Prostate gland (tissue), 2 donors: ENCODE results near the gene SLC9B1. TPM values are rescaled to one million over a fixed set of nuclear protein-coding genes. Genes with fewer than 3 reads are reported as not detected.
"Not testable (repeated sequence)": the region's sequence is repeated elsewhere in the genome, so short reads cannot be mapped to it uniquely, and the experiment has no call there.

Experiments used
- DNase-seq: peaks from one replicate; pipeline ENCODE4 v3.0.0-alpha.2; 2019; ENCODE audit warnings: low spot score
- H3K27ac ChIP-seq, 2 donors: fragments of 200-600 bp; sonication (generic); 2 replicates each; pipeline ENCODE4 v1.5.1; 2017 to 2019
- H3K27me3 ChIP-seq: fragments of 200-600 bp; sonication (generic); replicated peaks from 2 replicates; pipeline ENCODE4 v1.5.1; 2019; ENCODE audit not compliant: insufficient read depth
- H3K36me3 ChIP-seq, 2 donors: fragments of 200-600 bp; sonication (generic); 1 replicate in 1 of 2; 2 replicates in 1 of 2; pipeline versions ENCODE4 v1.5.1 to v1.8.1; 2017 to 2019
- H3K4me1 ChIP-seq: fragments of 200-600 bp; sonication (generic); replicated peaks from 2 replicates; pipeline ENCODE4 v1.5.1; 2019
- H3K4me3 ChIP-seq, 2 donors: fragments of 200-600 bp; sonication (generic); 2 replicates each; pipeline ENCODE4 v1.5.1; 2017 to 2019
- H3K9me3 ChIP-seq: fragments of 200-600 bp; sonication (generic); 2 replicates; pipeline ENCODE4 v1.5.1; 2017
- CTCF ChIP-seq, 4 experiments: fragments of 200-600 bp in 2 of 4; fragments of 450-650 bp in 2 of 4; sonication (generic) in 2 of 4; IDR thresholded peaks; 1 replicate in 3 of 4; 2 replicates in 1 of 4; pipeline ENCODE4 v1.5.1; 2016 to 2019; ENCODE audit warnings: antibody characterized with exemption in 4 of 4, mild to moderate bottlenecking in 2 of 4, moderate library complexity in 2 of 4
- POLR2A ChIP-seq: fragments of 450-650 bp; IDR thresholded peaks from one replicate; pipeline ENCODE4 v1.6.1; 2016; ENCODE audit warnings: antibody characterized with exemption, mild to moderate bottlenecking
- POLR2AphosphoS5 ChIP-seq: sonication (generic); formaldehyde crosslinking; IDR thresholded peaks from one replicate; pipeline ENCODE4 v1.6.1; 2017; ENCODE audit warnings: antibody characterized with exemption
- WGBS: methylation state at CpG from one replicate; pipeline ENCODE4 v1.1.5; 2018; 5-methylcytosine and 5-hydroxymethylcytosine counted together
- intact Hi-C: fragments of 100-400 bp; cut with DNase I; formaldehyde crosslinking; loops from one replicate; pipeline ENCODE4 v1.14.2; 2022
- total RNA-seq, 2 donors: library from RNA; depleted of rRNA; stranded (reverse); fragments of >200 nt; gene quantifications; one replicate each; pipeline ENCODE4 v1.1.0, GENCODE V29; 2016

The SLC9B1 gene
- total RNA-seq, 2 donors from 2014 or later: 9.3 TPM; not detected in 1

GRCh38 chr4:102918859-102919258 is 100.6 kb downstream of the SLC9B1 start:
- WGBS: 93% methylated on average over 3 of the region's 3 CpGs
- H3K36me3 ChIP-seq: no peaks in the 10 kb centered on the region
- no peak for DNase-seq
- H3K4me3 ChIP-seq: no peak overlapping the region
- no peaks in the 10 kb centered on the region for H3K27me3 ChIP-seq
- intact Hi-C loops: no loop called here
- TF ChIP-seq POLR2A (no peak), CTCF (IDR thresholded peaks at IDR 0.05) (no peak), POLR2AphosphoS5 (no peak)
- no peak overlapping the region for H3K27ac ChIP-seq
- no peaks in the 10 kb centered on the region for H3K4me1 ChIP-seq
- H3K9me3 ChIP-seq: no peaks in the 10 kb centered on the region

- H3K4me1 ChIP-seq: no peaks in the 10 kb centered on the region
- no peak overlapping the region for H3K27ac ChIP-seq
- H3K9me3 ChIP-seq: no peaks in the 10 kb centered on the region
- H3K27me3 ChIP-seq: no peaks in the 10 kb centered on the region
- H3K4me3 ChIP-seq: no peak overlapping the region
- DNase-seq: no peak
- TF ChIP-seq POLR2AphosphoS5 (no peak), CTCF (IDR thresholded peaks at IDR 0.05) (no peak), POLR2A (no peak)
- WGBS: 74% methylated on average over 2 of the region's 2 CpGs
- intact Hi-C loops: no loop called here
- no peaks in the 10 kb centered on the region for H3K36me3 ChIP-seq
Measured at GRCh38 chr4:102901804-102902203, 117.7 kb downstream of the SLC9B1 start.

DNA sequence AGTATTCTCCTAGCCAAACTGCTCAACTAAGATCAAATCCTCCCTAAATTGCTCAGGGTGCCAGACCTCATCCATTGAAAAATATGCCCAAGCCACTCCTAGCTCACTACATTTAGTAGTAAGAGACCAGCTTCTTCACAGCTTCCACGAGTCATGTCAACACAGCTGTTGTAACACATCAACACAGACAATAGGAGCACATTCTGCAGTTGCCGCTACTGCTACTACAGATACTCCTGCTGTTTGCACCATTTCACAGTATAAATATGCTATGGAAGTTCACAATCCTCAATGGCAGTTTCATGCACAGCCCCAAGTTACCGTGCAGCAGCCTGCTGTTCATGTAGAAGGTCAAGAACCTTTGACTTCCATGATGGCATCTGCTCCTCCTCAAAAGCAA is 121.9 kb downstream of the SLC9B1 start:
- H3K4me3 ChIP-seq, H3K27ac ChIP-seq, H3K27me3 ChIP-seq, DNase-seq, H3K9me3 ChIP-seq, H3K4me1 ChIP-seq, H3K36me3 ChIP-seq, intact Hi-C loops: not testable (repeated sequence)
- 82% methylated on average over 3 of the region's 3 CpGs for WGBS

DNA sequence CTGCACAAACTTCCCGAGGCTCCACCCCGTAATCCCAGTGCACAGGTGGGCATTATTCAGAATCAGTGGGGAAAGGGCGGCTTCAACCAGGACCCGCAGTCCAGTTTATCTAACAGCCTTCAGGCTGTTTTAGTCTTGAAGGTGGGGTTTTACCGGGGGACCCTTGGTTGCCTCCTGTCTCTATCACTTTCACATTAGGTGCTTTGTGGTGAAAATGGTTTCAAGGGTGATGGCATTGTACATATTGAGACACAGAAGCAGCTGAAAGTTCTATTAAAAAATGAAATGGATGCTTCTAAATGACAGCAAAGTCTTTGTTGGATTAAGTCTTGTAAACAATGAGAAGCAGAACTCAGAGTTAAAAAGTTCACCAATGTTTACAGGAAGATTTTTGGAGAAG is 123.0 kb downstream of the SLC9B1 start:
- H3K27ac ChIP-seq, H3K4me1 ChIP-seq, H3K4me3 ChIP-seq, H3K36me3 ChIP-seq, intact Hi-C loops, H3K9me3 ChIP-seq, H3K27me3 ChIP-seq, DNase-seq: not testable (repeated sequence)
- 82% methylated on average over 5 of the region's 5 CpGs for WGBS

GRCh38 chr4:102889866-102890265 is 129.6 kb downstream of the SLC9B1 start:
- H3K9me3 ChIP-seq, H3K27me3 ChIP-seq, DNase-seq, H3K36me3 ChIP-seq, intact Hi-C loops, H3K27ac ChIP-seq, H3K4me3 ChIP-seq, H3K4me1 ChIP-seq: not testable (repeated sequence)
- 87% methylated on average over 3 of the region's 3 CpGs for WGBS

GRCh38 chr4:102888570-102888969 is 130.9 kb downstream of the SLC9B1 start:
- H3K4me3 ChIP-seq, H3K4me1 ChIP-seq, H3K27me3 ChIP-seq, H3K36me3 ChIP-seq, intact Hi-C loops, H3K27ac ChIP-seq, DNase-seq, H3K9me3 ChIP-seq: not testable (repeated sequence)
- whole genome bisulfite sequencing: 93% methylated on average over 2 of the region's 2 CpGs

DNA sequence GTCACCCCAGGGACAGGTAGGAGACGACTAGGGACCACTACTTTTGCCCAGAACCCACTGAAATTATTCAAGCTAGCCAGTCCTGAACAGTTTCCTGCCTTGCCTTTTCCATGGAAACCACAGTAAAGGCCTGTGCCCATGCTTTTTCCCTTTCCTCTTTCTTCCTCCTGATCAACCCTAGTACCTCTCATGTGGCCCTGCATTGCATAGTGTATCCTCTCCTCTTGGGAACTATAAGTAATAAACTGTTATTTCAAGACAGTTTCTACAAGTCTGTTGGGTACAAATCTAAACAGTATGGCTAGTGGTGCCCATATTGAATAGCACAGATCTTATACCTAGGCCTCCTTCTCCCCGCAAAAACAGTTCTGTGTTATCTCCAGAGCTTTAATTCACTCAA is 136.2 kb downstream of the SLC9B1 start:
- Histone ChIP-seq H3K27ac (no peak overlapping the region), H3K4me3 (no peak overlapping the region), H3K36me3 (no peaks in the 10 kb centered on the region), H3K4me1 (no peaks in the 10 kb centered on the region), H3K27me3 (no peaks in the 10 kb centered on the region), H3K9me3 (no peaks in the 10 kb centered on the region)
- intact Hi-C loops: no loop called here
- DNase-seq: no peak
- TF ChIP-seq POLR2AphosphoS5 (no peak), CTCF (IDR thresholded peaks at IDR 0.05) (no peak), POLR2A (no peak)
- 96% methylated on average over 2 of the region's 2 CpGs for WGBS
